ENCODE data around the gene GPR161. TPM values are rescaled to one million over a fixed set of nuclear protein-coding genes. Genes with fewer than 3 reads are reported as not detected.

Gene GPR161
- total RNA-seq, 4 donors from 2014 or later: 1.4 to 3.2 (median 2.3) TPM

- intact Hi-C loops (cut with DNase I): no loop called here
- no peak for DNase-seq
- H3K4me1 ChIP-seq: peaks cover 5 to 7% of the 10 kb centered on the region in 2 donors
- TF ChIP-seq CTCF (IDR thresholded peaks at IDR 0.05): no peak
- TF ChIP-seq POLR2A (IDR thresholded peaks at IDR 0.05): no peak
- no peaks in the 10 kb centered on the region for H3K9me3 ChIP-seq
- no peaks in the 10 kb centered on the region for H3K36me3 ChIP-seq
- WGBS, 2 donors: 81 to 89% methylated on average over 4 to 6 of the region's 6 CpGs
- H3K27ac ChIP-seq: no peak overlapping the region
- no peak overlapping the region for H3K4me3 ChIP-seq (replicated peaks in 1 of 3)
- no peaks in the 10 kb centered on the region for H3K27me3 ChIP-seq
Measured at GRCh38 chr1:168116327-168116799, 20.4 kb downstream of the GPR161 start.

- no peak overlapping the region for H3K27ac ChIP-seq
- H3K27me3 ChIP-seq: no peaks in the 10 kb centered on the region
- H3K4me3 ChIP-seq (replicated peaks in 1 of 3): no peak overlapping the region
- no peak for DNase-seq
- H3K9me3 ChIP-seq: no peaks in the 10 kb centered on the region
- WGBS, 2 donors: 84 to 87% methylated on average over 6 of the region's 6 CpGs
- no peaks in the 10 kb centered on the region for H3K36me3 ChIP-seq
- TF ChIP-seq POLR2A (IDR thresholded peaks at IDR 0.05): no peak
- TF ChIP-seq CTCF (IDR thresholded peaks at IDR 0.05): no peak
- intact Hi-C loops (cut with DNase I): no loop called here
- H3K4me1 ChIP-seq: peaks cover 0 to 5% of the 10 kb centered on the region in 2 donors
Measured at GRCh38 chr1:168114845-168115244, 21.9 kb downstream of the GPR161 start.

- no peak for TF ChIP-seq POLR2A (IDR thresholded peaks at IDR 0.05)
- H3K27ac ChIP-seq: no peak overlapping the region
- intact Hi-C loops (cut with DNase I): no loop called here
- H3K27me3 ChIP-seq: no peaks in the 10 kb centered on the region
- no peaks in the 10 kb centered on the region for H3K36me3 ChIP-seq
- peaks cover 0 to 5% of the 10 kb centered on the region in 2 donors for H3K4me1 ChIP-seq
- WGBS, 2 donors: 77 to 81% methylated on average over 6 of the region's 6 CpGs
- no peak overlapping the region for H3K4me3 ChIP-seq (replicated peaks in 1 of 3)
- H3K9me3 ChIP-seq: no peaks in the 10 kb centered on the region
- peak; percentile 93 to 94 for DNase-seq
Measured at GRCh38 chr1:168112673-168113305, 23.9 kb downstream of the GPR161 start.

- Histone ChIP-seq H3K36me3 (no peaks in the 10 kb centered on the region), H3K27ac (no peak overlapping the region), H3K9me3 (no peaks in the 10 kb centered on the region), H3K4me1 (peaks cover 0 to 5% of the 10 kb centered on the region in 2 donors), H3K4me3 (replicated peaks in 1 of 3) (no peak overlapping the region), H3K27me3 (no peaks in the 10 kb centered on the region)
- no peak for DNase-seq
- intact Hi-C loops (cut with DNase I): no loop called here
- WGBS, 2 donors: 86 to 88% methylated on average over 7 of the region's 7 CpGs
- TF ChIP-seq CTCF (IDR thresholded peaks at IDR 0.05) (no peak), POLR2A (IDR thresholded peaks at IDR 0.05) (no peak)
Measured at GRCh38 chr1:168110896-168111545, 25.7 kb downstream of the GPR161 start.

- no peak overlapping the region for H3K27ac ChIP-seq
- H3K27me3 ChIP-seq: no peaks in the 10 kb centered on the region
- H3K9me3 ChIP-seq: no peaks in the 10 kb centered on the region
- no peak overlapping the region for H3K4me3 ChIP-seq (replicated peaks in 1 of 3)
- intact Hi-C loops (cut with DNase I): no loop called here
- no peak for DNase-seq
- WGBS, 2 donors: 62 to 83% methylated on average over 8 of the region's 8 CpGs
- TF ChIP-seq POLR2A (IDR thresholded peaks at IDR 0.05) (no peak), CTCF (IDR thresholded peaks at IDR 0.05) (no peak)
- H3K4me1 ChIP-seq: no peaks in the 10 kb centered on the region
- H3K36me3 ChIP-seq: no peaks in the 10 kb centered on the region
Measured at GRCh38 chr1:168106274-168106673, 30.5 kb downstream of the GPR161 start.
